Renal cortical epithelial cell (primary cell): Measurements from ENCODE around the gene MGAT5. TPM values are rescaled to one million over a fixed set of nuclear protein-coding genes. Genes with fewer than 3 reads are reported as not detected.

ENCODE experiments used
- DNase-seq: peaks from one replicate; pipeline ENCODE4 v3.0.0-alpha.2; 2011; ENCODE audit warnings: low read depth
- total RNA-seq: library from RNA; depleted of rRNA; stranded (reverse); fragments of >200 nt; gene quantifications from 2 replicates; pipeline ENCODE4 v1.2.3, GENCODE V29; 2014

The MGAT5 gene
- total RNA-seq, 1 donor from 2014 or later, result 39.1 TPM

GRCh38 chr2:134449751-134450513, 196.1 kb downstream of the MGAT5 start:
- no peak for DNase-seq

- no peak for DNase-seq
Measured at GRCh38 chr2:134451347-134451630, 197.4 kb downstream of the MGAT5 start.

GRCh38 chr2:134452042-134452733, 198.3 kb downstream of the MGAT5 start:
- DNase-seq, result no peak

- no peak for DNase-seq
Measured at GRCh38 chr2:134453476-134453875, 199.6 kb downstream of the MGAT5 start.

- no peak for DNase-seq
Measured at GRCh38 chr2:134453973-134454372, 200.1 kb downstream of the MGAT5 start.

GRCh38 chr2:134454426-134454825, 200.6 kb downstream of the MGAT5 start:
- DNase-seq, result no peak

GRCh38 chr2:134454931-134455330, 201.1 kb downstream of the MGAT5 start:
- no peak for DNase-seq

GRCh38 chr2:134455426-134455825, 201.6 kb downstream of the MGAT5 start:
- DNase-seq, result no peak

- no peak for DNase-seq
Measured at GRCh38 chr2:134457353-134457752, 203.5 kb downstream of the MGAT5 start.

GRCh38 chr2:134457765-134458472, 204.0 kb downstream of the MGAT5 start:
- DNase-seq, result no peak

- no peak for DNase-seq
Measured at GRCh38 chr2:134458473-134458853, 204.6 kb downstream of the MGAT5 start.

- no peak for DNase-seq
Measured at GRCh38 chr2:134458950-134459349, 205.1 kb downstream of the MGAT5 start.

- no peak for DNase-seq
Measured at GRCh38 chr2:134459706-134460406, 206.0 kb downstream of the MGAT5 start.

GRCh38 chr2:134460583-134460998, 206.7 kb downstream of the MGAT5 start:
- peak; percentile 58 for DNase-seq

- peak; percentile 70 for DNase-seq
Measured at GRCh38 chr2:134461511-134461910, 207.6 kb downstream of the MGAT5 start.

- DNase-seq, result no peak
Measured at GRCh38 chr2:134462275-134462674, 208.4 kb downstream of the MGAT5 start.

GRCh38 chr2:134462791-134463698, 209.2 kb downstream of the MGAT5 start:
- no peak for DNase-seq

- DNase-seq, result no peak
Measured at GRCh38 chr2:134463699-134464022, 209.8 kb downstream of the MGAT5 start.

- DNase-seq, result no peak
Measured at GRCh38 chr2:134465228-134466105, 211.6 kb downstream of the MGAT5 start.

GRCh38 chr2:134466141-134466540, 212.3 kb downstream of the MGAT5 start:
- DNase-seq, result peak; percentile 68
